ENCODE measurements around the gene SDK2.

The SDK2 gene

GRCh38 chr17:73492125-73492820, 152.0 kb downstream of the SDK2 start:
- no peak overlapping the region for H3K4me3 ChIP-seq (ENCODE audit: low read length)
- no peak for DNase-seq (ENCODE audit: low read depth)
- no peak for TF ChIP-seq CTCF (conservative IDR thresholded peaks at IDR 0.05; ENCODE audit: low read depth, low read length)

- DNase-seq (ENCODE audit: low read depth), result no peak
- TF ChIP-seq CTCF (conservative IDR thresholded peaks at IDR 0.05; ENCODE audit: low read depth, low read length), result no peak
- H3K4me3 ChIP-seq (ENCODE audit: low read length), result no peak overlapping the region
Observed at GRCh38 chr17:73491648-73492047, 152.6 kb downstream of the SDK2 start.

- no peak for DNase-seq (ENCODE audit: low read depth)
- H3K4me3 ChIP-seq (ENCODE audit: low read length), result no peak overlapping the region
- TF ChIP-seq CTCF (conservative IDR thresholded peaks at IDR 0.05; ENCODE audit: low read depth, low read length), result no peak
Observed at GRCh38 chr17:73490851-73491250, 153.4 kb downstream of the SDK2 start.

- TF ChIP-seq CTCF (conservative IDR thresholded peaks at IDR 0.05; ENCODE audit: low read depth, low read length), result no peak
- H3K4me3 ChIP-seq (ENCODE audit: low read length), result no peak overlapping the region
- DNase-seq (ENCODE audit: low read depth), result no peak
Observed at GRCh38 chr17:73489991-73490390, 154.3 kb downstream of the SDK2 start.

GRCh38 chr17:73489333-73489732, 154.9 kb downstream of the SDK2 start:
- TF ChIP-seq CTCF (conservative IDR thresholded peaks at IDR 0.05; ENCODE audit: low read depth, low read length), result no peak

GRCh38 chr17:73485130-73485529, 159.1 kb downstream of the SDK2 start:
- TF ChIP-seq CTCF (conservative IDR thresholded peaks at IDR 0.05; ENCODE audit: low read depth, low read length), result no peak
- no peak overlapping the region for H3K4me3 ChIP-seq (ENCODE audit: low read length)
- DNase-seq (ENCODE audit: low read depth), result no peak

More at GRCh38 chr17:73489333-73489732, 154.9 kb downstream of the SDK2 start:
- no peak overlapping the region for H3K4me3 ChIP-seq (ENCODE audit: low read length)
- DNase-seq (ENCODE audit: low read depth), result no peak

GRCh38 chr17:73482894-73483293, 161.4 kb downstream of the SDK2 start:
- TF ChIP-seq CTCF (conservative IDR thresholded peaks at IDR 0.05; ENCODE audit: low read depth, low read length), result no peak
- no peak for DNase-seq (ENCODE audit: low read depth)
- H3K4me3 ChIP-seq (ENCODE audit: low read length), result no peak overlapping the region
